H1 (cell line): ENCODE data around the gene CKS1B. TPM values are rescaled to one million over a fixed set of nuclear protein-coding genes. Genes with fewer than 3 reads are reported as not detected.

Experiments
- CTCF ChIA-PET: fragments of 300-600 bp; sonication (Branson Sonifier 250); formaldehyde crosslinking; loops from one replicate; lab custom pipeline; 2021; ENCODE audit not compliant: partially characterized antibody; lab: Charles Lee
- POLR2A ChIA-PET: fragments of 300-600 bp; sonication (Branson Sonifier 250); formaldehyde crosslinking; loops from one replicate; lab custom pipeline; 2021; ENCODE audit warnings: inconsistent platforms; ENCODE audit not compliant: partially characterized antibody; lab: Charles Lee
- DNase-seq, 2 experiments: peaks; one replicate each; pipeline versions ENCODE4 v3.0.0 to v3.0.0-alpha.2; 2010 to 2022; ENCODE audit warnings: low spot score in 2 of 2, low read depth in 1 of 2, mixed read lengths in 1 of 2
- FAIRE-seq: peaks from 2 replicates; lab custom pipeline; 2011; peaks lifted over from hg19 to GRCh38; lab: Jason Lieb, UNC
- H2AFZ ChIP-seq: 2 replicates; pipeline ENCODE4 v1.8.1; 2012; ENCODE audit warnings: low read length, inconsistent platforms
- H2AK5ac ChIP-seq: 2 replicates; pipeline ENCODE4 v1.6.1; 2013; ENCODE audit warnings: low read depth, low read length
- H2BK120ac ChIP-seq: replicated peaks from 2 replicates; pipeline ENCODE3; 2013; ENCODE audit warnings: low read depth, low read length, inconsistent platforms
- H2BK12ac ChIP-seq: 2 replicates; pipeline ENCODE4 v1.6.1; 2013; ENCODE audit warnings: low read depth, low read length
- H2BK15ac ChIP-seq: 2 replicates; pipeline ENCODE4 v1.6.1; 2013; ENCODE audit warnings: low read length
- H2BK20ac ChIP-seq: 2 replicates; pipeline ENCODE4 v1.6.1; 2013; ENCODE audit warnings: low read length
- H2BK5ac ChIP-seq: 2 replicates; pipeline ENCODE4 v1.6.1; 2013; ENCODE audit warnings: low read depth, low read length
- H3K14ac ChIP-seq: 2 replicates; pipeline ENCODE4 v1.6.1; 2013; ENCODE audit warnings: inconsistent platforms; ENCODE audit not compliant: insufficient read length
- H3K18ac ChIP-seq: 2 replicates; pipeline ENCODE4 v1.6.1; 2013; ENCODE audit warnings: low read length; ENCODE audit errors: extremely low read depth
- H3K23ac ChIP-seq: 2 replicates; pipeline ENCODE4 v1.6.1; 2013; ENCODE audit warnings: inconsistent platforms; ENCODE audit not compliant: insufficient read length
- H3K23me2 ChIP-seq: 2 replicates; pipeline ENCODE4 v1.6.1; 2013; ENCODE audit warnings: low read depth, low read length
- H3K27ac ChIP-seq: 2 replicates; pipeline ENCODE4 v1.6.1; 2011; ENCODE audit warnings: low read depth, low read length, inconsistent platforms
- H3K27me3 ChIP-seq, 4 experiments: replicated peaks in 1 of 4; 1 replicate in 1 of 4; 2 replicates in 3 of 4; pipeline versions ENCODE4 v1.6.1 to v1.8.1; 2011 to 2013; ENCODE audit warnings: low read length in 3 of 4, mild to moderate bottlenecking in 3 of 4, inconsistent platforms in 2 of 4, mixed read lengths in 2 of 4, moderate library complexity in 1 of 4; ENCODE audit not compliant: control insufficient read depth in 3 of 4, insufficient read depth in 3 of 4; ENCODE audit errors: extremely low read depth in 1 of 4
- H3K36me3 ChIP-seq, 4 experiments: 2 replicates each; pipeline versions ENCODE4 v1.6.1 to v1.8.1; 2011 to 2013; ENCODE audit warnings: mild to moderate bottlenecking in 4 of 4, low read length in 3 of 4, moderate library complexity in 2 of 4, control low read depth in 1 of 4, inconsistent platforms in 1 of 4; ENCODE audit not compliant: insufficient read depth in 4 of 4, control insufficient read depth in 2 of 4
- H3K4ac ChIP-seq: replicated peaks from 2 replicates; pipeline ENCODE3; 2013; ENCODE audit warnings: low read length, low read depth, mixed read lengths, inconsistent platforms; ENCODE audit not compliant: insufficient read length
- H3K4me1 ChIP-seq, 4 experiments: replicated peaks in 1 of 4; 1 replicate in 1 of 4; 2 replicates in 3 of 4; pipeline versions ENCODE4 v1.6.1 to v1.8.1; 2011 to 2013; ENCODE audit warnings: low read length in 3 of 4, inconsistent platforms in 2 of 4, mixed read lengths in 1 of 4; ENCODE audit not compliant: insufficient read depth in 4 of 4, control insufficient read depth in 3 of 4
- H3K4me2 ChIP-seq, 2 experiments: 2 replicates each; pipeline versions ENCODE4 v1.6.1 to v1.8.1; 2011 to 2013; ENCODE audit warnings: low read depth in 2 of 2, low read length in 2 of 2, control low read depth in 1 of 2, inconsistent platforms in 1 of 2, mild to moderate bottlenecking in 1 of 2; ENCODE audit not compliant: insufficient read depth in 1 of 2
- H3K4me3 ChIP-seq, 4 experiments: fragments of 200-600, 300-600 bp in 1 of 4; sonication (generic), shearing (Covaris generic), sonication (Bioruptor Twin) in 1 of 4; 2 replicates each; pipeline versions ENCODE4 v1.5.1 to v1.8.1; 2011 to 2016; ENCODE audit warnings: low read length in 4 of 4, low read depth in 3 of 4, control low read depth in 2 of 4, inconsistent platforms in 2 of 4, mild to moderate bottlenecking in 2 of 4, mixed read lengths in 1 of 4, moderate library complexity in 1 of 4; ENCODE audit not compliant: insufficient read depth in 2 of 4; ENCODE audit errors: extremely low read depth in 1 of 4
- H3K56ac ChIP-seq: replicated peaks from 2 replicates; pipeline ENCODE3; 2013; ENCODE audit warnings: low read depth, mild to moderate bottlenecking, mixed read lengths, low read length, inconsistent platforms; ENCODE audit not compliant: insufficient read length
- H3K79me1 ChIP-seq: 2 replicates; pipeline ENCODE4 v1.6.1; 2013; ENCODE audit warnings: low read depth, low read length, control low read depth
- H3K79me2 ChIP-seq, 2 experiments: 2 replicates each; pipeline versions ENCODE4 v1.6.1 to v1.8.1; 2012 to 2013; ENCODE audit warnings: low read length in 2 of 2, mild to moderate bottlenecking in 2 of 2, inconsistent platforms in 1 of 2; ENCODE audit not compliant: insufficient read depth in 2 of 2, control insufficient read depth in 1 of 2
- H3K9ac ChIP-seq, 4 experiments: replicated peaks in 1 of 4; 1 replicate in 1 of 4; 2 replicates in 3 of 4; pipeline versions ENCODE4 v1.6.1 to v1.8.1; 2011 to 2013; ENCODE audit warnings: low read depth in 3 of 4, low read length in 3 of 4, control low read depth in 2 of 4, mild to moderate bottlenecking in 2 of 4, moderate library complexity in 2 of 4, inconsistent platforms in 1 of 4; ENCODE audit errors: extremely low read depth in 1 of 4
- H3K9me3 ChIP-seq, 2 experiments: 2 replicates each; pipeline versions ENCODE4 v1.6.1 to v1.8.1; 2012 to 2013; ENCODE audit warnings: mild to moderate bottlenecking in 2 of 2, moderate library complexity in 2 of 2, control low read depth in 1 of 2, inconsistent platforms in 1 of 2, low read depth in 1 of 2, low read length in 1 of 2, mixed read lengths in 1 of 2; ENCODE audit not compliant: insufficient read depth in 2 of 2
- H4K20me1 ChIP-seq, 2 experiments: replicated peaks in 1 of 2; 2 replicates each; pipeline versions ENCODE3 to v1.8.1; 2011 to 2013; ENCODE audit warnings: inconsistent platforms in 2 of 2, low read length in 2 of 2, mild to moderate bottlenecking in 1 of 2; ENCODE audit not compliant: insufficient read depth in 2 of 2, control insufficient read depth in 1 of 2
- H4K5ac ChIP-seq: 2 replicates; pipeline ENCODE4 v1.6.1; 2013; ENCODE audit warnings: low read length, low read depth, mixed read lengths, inconsistent platforms; ENCODE audit not compliant: insufficient read length
- H4K8ac ChIP-seq: 2 replicates; pipeline ENCODE4 v1.8.0; 2013; ENCODE audit warnings: mild to moderate bottlenecking, moderate library complexity, low read length, inconsistent platforms; ENCODE audit not compliant: insufficient read depth; ENCODE audit errors: extremely low read depth
- H4K91ac ChIP-seq: replicated peaks from 2 replicates; pipeline ENCODE3; 2013; ENCODE audit warnings: low read length, mixed read lengths, inconsistent platforms; ENCODE audit not compliant: insufficient read length
- FOSL1 ChIP-seq: IDR thresholded peaks from 2 replicates; pipeline ENCODE4 v1.6.1; 2011; ENCODE audit warnings: mild to moderate bottlenecking, low read depth, low read length, moderate library complexity; ENCODE audit not compliant: insufficient read depth
- JUND ChIP-seq: IDR thresholded peaks from 2 replicates; pipeline ENCODE4 v1.6.1; 2011; ENCODE audit warnings: mild to moderate bottlenecking, improper control_type of control experiment, low read length
- RBBP5 ChIP-seq: IDR thresholded peaks from 2 replicates; pipeline ENCODE4 v1.7.1; 2012; ENCODE audit warnings: low read depth, mild to moderate bottlenecking, inconsistent platforms, low read length, moderate library complexity, borderline replicate concordance
- SIN3A ChIP-seq, 2 experiments: IDR thresholded peaks in 1 of 2; conservative IDR thresholded peaks in 1 of 2; 2 replicates each; pipeline ENCODE4 v1.6.1; 2011 to 2012; ENCODE audit warnings: low read length in 2 of 2, improper control_type of control experiment in 1 of 2, low read depth in 1 of 2, mild to moderate bottlenecking in 1 of 2
- SP1 ChIP-seq: IDR thresholded peaks from 2 replicates; pipeline ENCODE4 v1.6.1; 2011; ENCODE audit warnings: low read depth, low read length
- SP4 ChIP-seq: IDR thresholded peaks from 2 replicates; pipeline ENCODE4 v1.6.1; 2012; ENCODE audit warnings: low read length, inconsistent platforms
- TCF12 ChIP-seq: IDR thresholded peaks from 2 replicates; pipeline ENCODE4 v1.6.1; 2011; ENCODE audit warnings: low read depth, mild to moderate bottlenecking, low read length
- WGBS, 2 experiments: shearing (Covaris generic) in 1 of 2; methylation state at CpG; one replicate each; pipeline versions ENCODE4 v1.1.6 to v1.1.7; 2013 to 2015; ENCODE audit warnings: low lambda C conversion rate in 2 of 2, mixed read lengths in 2 of 2, inconsistent platforms in 1 of 2, low coverage in 1 of 2, missing lambda C conversion rate in 1 of 2; ENCODE audit not compliant: insufficient replicate concordance in 2 of 2, insufficient coverage in 1 of 2, insufficient read length in 1 of 2; ENCODE audit errors: extremely low coverage in 1 of 2, missing lambda C conversion rate in 1 of 2; 5-methylcytosine and 5-hydroxymethylcytosine counted together
- polyA plus RNA-seq, 7 experiments: library from polyadenylated mRNA; depleted of rRNA in 3 of 7; stranded (reverse) in 5 of 7; unstranded in 2 of 7; fragments of >200 nt in 5 of 7; fragments of 200-250 nt in 2 of 7; gene quantifications; 1 replicate in 5 of 7; 2 replicates in 1 of 7; 4 replicates in 1 of 7; pipeline versions ENCODE4 v1.2.1 to v1.2.3, GENCODE V29; 2011 to 2013; ENCODE audit warnings: missing spikeins in 2 of 7, mixed read lengths in 2 of 7
- total RNA-seq: library from RNA; stranded (reverse); fragmentation: NEBNext Ultra II Directional; extraction: Animal tissue kit (Norgen Biotek cat#: 25700); gene quantifications from 2 replicates; pipeline ENCODE4 v1.2.1, GENCODE V29; 2021
- TF ChIP-seq, protein P1 (sequence below), 3 experiments: IDR thresholded peaks; 1 replicate in 2 of 3; 2 replicates in 1 of 3; pipeline versions ENCODE4 v1.5.1 to v1.6.1; 2011; ENCODE audit warnings: low read length in 3 of 3, mild to moderate bottlenecking in 3 of 3, inconsistent platforms in 2 of 3, low read depth in 1 of 3, moderate library complexity in 1 of 3; ENCODE audit not compliant: insufficient read depth in 1 of 3; ENCODE audit errors: control extremely low read depth in 1 of 3

The CKS1B gene
- total and polyA plus RNA-seq, 2 of the 8 experiments (the other 6 are each of a cell fraction or from before 2014, with no cell fraction given): 294 to 1,025 TPM

DNA sequence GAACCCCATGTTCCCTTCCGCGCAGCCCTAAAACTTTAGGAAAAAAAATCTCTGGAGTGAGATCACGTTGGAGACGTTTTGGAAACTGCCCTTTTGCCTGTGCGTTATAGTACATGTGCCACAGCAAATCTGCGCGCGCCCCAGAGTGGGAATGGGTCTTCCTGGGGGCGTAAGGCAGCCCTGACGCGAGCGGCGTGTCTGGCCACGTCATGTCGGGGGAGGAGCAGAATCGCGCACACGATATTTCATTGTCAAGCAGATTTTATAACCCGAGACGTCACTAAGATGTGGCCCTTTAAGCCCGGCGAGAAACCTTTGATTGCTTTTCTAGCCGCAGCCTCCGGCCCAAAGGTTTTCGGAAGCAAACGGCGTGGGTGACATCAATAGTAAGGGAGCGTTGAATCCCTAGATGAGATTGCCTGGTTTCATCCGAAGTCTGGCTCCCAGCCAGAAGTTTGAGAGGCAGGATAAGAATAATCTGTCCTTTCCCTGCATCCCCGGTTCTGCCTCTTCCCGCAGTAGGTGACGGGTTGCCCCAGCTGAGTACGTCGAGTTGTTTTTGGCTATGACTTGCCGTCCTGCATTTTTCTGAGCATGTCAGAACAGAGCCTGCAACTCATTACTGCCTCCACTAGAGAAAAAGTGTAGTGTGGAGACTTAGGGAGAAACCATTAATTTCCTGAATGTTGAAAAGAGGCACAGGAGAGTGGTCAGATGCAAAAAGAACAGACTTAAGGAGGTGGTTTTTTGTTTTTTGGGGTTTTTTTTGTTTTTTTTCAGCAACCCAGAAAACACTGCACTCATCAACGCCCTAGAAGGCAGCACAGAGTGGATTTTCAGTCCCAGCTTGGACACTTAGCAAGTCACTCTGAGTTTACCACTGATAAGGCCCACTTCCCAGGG is 37.1 kb upstream of the CKS1B start:
- H3K79me1 ChIP-seq: no peaks in the 10 kb centered on the region; the same call in 1 of the 2 replicates
- H2BK15ac ChIP-seq: 0 out of 2 replicates have a peak overlapping the region, but pooled peaks have one; percentile 22
- DNase-seq (peak in 1 of 2 experiments; percentile 89), FAIRE-seq (no peak)
- H3K9ac ChIP-seq: peak overlapping the region; percentile 63 to 99 (median 99)
- peak overlapping the region; percentile 79 for H3K18ac ChIP-seq
- ChIA-PET CTCF (interaction anchor here (1.2 to 2.5 kb wide), 6 partner anchors 19 to 275 kb away, joined by 3 to 6 read pairs (median 4); partner anchors contain the start of gene PBXIP1), POLR2A (interaction anchor here (0.5 to 2.6 kb wide), 34 partner anchors 10 to 461 kb away, joined by 3 to 22 read pairs (median 4); partner anchors contain the start of genes ADAM15, ADAR, FLAD1 and LENEP)
- no peaks in the 10 kb centered on the region for H4K20me1 ChIP-seq
- no peak overlapping the region for H2BK20ac ChIP-seq
- H3K4me1 ChIP-seq: peaks cover 4 to 9% (median 7%) of the 10 kb centered on the region in 4 experiments; a peak in 6 of 7 replicates
- peak overlapping the region; percentile 96 for H2AFZ ChIP-seq
- peak overlapping the region; percentile 71 to 87 (median 72) for H3K4me3 ChIP-seq
- no peaks in the 10 kb centered on the region for H3K36me3 ChIP-seq
- no peak overlapping the region for H4K5ac ChIP-seq
- H4K91ac ChIP-seq: no peak overlapping the region
- WGBS, 2 experiments: 4% methylated on average over 36 of the region's 36 CpGs; no CpG with 5 or more reads in 1 of the 2 experiments
- peaks cover 12% of the 10 kb centered on the region for H3K23me2 ChIP-seq
- no peak overlapping the region for H3K4ac ChIP-seq
- no peaks in the 10 kb centered on the region for H3K27me3 ChIP-seq
- peak overlapping the region; percentile 100 for H2BK5ac ChIP-seq
- no peak overlapping the region for H3K23ac ChIP-seq
- no peak overlapping the region for H3K56ac ChIP-seq
- no peak overlapping the region for H2BK120ac ChIP-seq
- H4K8ac ChIP-seq: peak overlapping the region; percentile 53; the same call in 1 of the 2 replicates
- H3K79me2 ChIP-seq: no peaks in the 10 kb centered on the region
- no peak overlapping the region for H3K14ac ChIP-seq
- no peaks in the 10 kb centered on the region for H3K9me3 ChIP-seq
- peak overlapping the region; percentile 79 to 94 for H3K4me2 ChIP-seq
- H2BK12ac ChIP-seq: peak overlapping the region; percentile 98; the same call in 1 of the 2 replicates
- no peak overlapping the region for H2AK5ac ChIP-seq
- peak overlapping the region; percentile 99 for H3K27ac ChIP-seq
- TF ChIP-seq FOSL1 (no peak), RBBP5 (no peak; the same call in 1 of the 2 replicates), SP4 (no peak), SIN3A (conservative IDR thresholded peaks at IDR 0.05 in 1 of 2, IDR thresholded peaks at IDR 0.05 in 1 of 2; ENCODE audit: low read depth in 1 of 2, low read length in 2 of 2) (peak in 1 of 2 experiments; percentile 43; a peak in 2 of 4 replicates), TCF12 (no peak), JUND (peak; percentile 96), SP1 (no peak)
- TF ChIP-seq, protein P1, sequence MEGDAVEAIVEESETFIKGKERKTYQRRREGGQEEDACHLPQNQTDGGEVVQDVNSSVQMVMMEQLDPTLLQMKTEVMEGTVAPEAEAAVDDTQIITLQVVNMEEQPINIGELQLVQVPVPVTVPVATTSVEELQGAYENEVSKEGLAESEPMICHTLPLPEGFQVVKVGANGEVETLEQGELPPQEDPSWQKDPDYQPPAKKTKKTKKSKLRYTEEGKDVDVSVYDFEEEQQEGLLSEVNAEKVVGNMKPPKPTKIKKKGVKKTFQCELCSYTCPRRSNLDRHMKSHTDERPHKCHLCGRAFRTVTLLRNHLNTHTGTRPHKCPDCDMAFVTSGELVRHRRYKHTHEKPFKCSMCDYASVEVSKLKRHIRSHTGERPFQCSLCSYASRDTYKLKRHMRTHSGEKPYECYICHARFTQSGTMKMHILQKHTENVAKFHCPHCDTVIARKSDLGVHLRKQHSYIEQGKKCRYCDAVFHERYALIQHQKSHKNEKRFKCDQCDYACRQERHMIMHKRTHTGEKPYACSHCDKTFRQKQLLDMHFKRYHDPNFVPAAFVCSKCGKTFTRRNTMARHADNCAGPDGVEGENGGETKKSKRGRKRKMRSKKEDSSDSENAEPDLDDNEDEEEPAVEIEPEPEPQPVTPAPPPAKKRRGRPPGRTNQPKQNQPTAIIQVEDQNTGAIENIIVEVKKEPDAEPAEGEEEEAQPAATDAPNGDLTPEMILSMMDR (IDR thresholded peaks at IDR 0.05; ENCODE audit: control extremely low read depth in 1 of 3, insufficient read depth in 1 of 3, low read depth in 1 of 3, low read length in 3 of 3): no peak
